ENCODE measurements around the gene SPOCK1. TPM values are rescaled to one million over a fixed set of nuclear protein-coding genes. Genes with fewer than 3 reads are reported as not detected.

SPOCK1 gene
- polyA plus RNA-seq, 2 of the 4 experiments (the other 2 are of a cell fraction) = 28.9 to 40.8 TPM

DNA sequence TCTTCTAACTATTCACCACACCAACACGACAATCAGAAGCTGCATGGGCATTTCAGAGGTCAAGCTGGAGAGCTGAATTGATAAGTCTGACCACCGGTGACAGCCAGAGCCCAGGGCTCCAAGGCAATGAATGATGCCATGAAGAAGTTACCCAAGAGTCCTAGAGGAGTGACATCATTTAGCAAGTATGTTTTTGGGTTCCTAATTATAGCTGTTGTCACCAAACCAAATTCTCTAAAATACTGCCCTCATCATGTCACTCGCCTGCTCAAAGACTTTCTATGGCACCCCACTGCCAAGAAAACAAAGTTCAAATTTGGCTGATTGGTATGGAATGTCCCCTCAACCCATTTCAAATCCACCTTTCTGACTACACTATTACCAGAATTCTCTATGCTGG, 235.1 kb downstream of the SPOCK1 start (continued):
- TF ChIP-seq, protein P1, sequence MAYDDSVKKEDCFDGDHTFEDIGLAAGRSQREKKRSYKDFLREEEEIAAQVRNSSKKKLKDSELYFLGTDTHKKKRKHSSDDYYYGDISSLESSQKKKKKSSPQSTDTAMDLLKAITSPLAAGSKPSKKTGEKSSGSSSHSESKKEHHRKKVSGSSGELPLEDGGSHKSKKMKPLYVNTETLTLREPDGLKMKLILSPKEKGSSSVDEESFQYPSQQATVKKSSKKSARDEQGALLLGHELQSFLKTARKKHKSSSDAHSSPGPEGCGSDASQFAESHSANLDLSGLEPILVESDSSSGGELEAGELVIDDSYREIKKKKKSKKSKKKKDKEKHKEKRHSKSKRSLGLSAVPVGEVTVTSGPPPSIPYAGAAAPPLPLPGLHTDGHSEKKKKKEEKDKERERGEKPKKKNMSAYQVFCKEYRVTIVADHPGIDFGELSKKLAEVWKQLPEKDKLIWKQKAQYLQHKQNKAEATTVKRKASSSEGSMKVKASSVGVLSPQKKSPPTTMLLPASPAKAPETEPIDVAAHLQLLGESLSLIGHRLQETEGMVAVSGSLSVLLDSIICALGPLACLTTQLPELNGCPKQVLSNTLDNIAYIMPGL (CRISPR knock-in tag; IDR thresholded peaks at IDR 0.05; ENCODE audit: borderline replicate concordance) = no peak
- TF ChIP-seq PHF8 (IDR thresholded peaks at IDR 0.05; ENCODE audit: borderline replicate concordance, low read depth) (no peak), MAZ (IDR thresholded peaks at IDR 0.05; ENCODE audit: borderline replicate concordance, low read depth, low read length) (no peak)

DNA sequence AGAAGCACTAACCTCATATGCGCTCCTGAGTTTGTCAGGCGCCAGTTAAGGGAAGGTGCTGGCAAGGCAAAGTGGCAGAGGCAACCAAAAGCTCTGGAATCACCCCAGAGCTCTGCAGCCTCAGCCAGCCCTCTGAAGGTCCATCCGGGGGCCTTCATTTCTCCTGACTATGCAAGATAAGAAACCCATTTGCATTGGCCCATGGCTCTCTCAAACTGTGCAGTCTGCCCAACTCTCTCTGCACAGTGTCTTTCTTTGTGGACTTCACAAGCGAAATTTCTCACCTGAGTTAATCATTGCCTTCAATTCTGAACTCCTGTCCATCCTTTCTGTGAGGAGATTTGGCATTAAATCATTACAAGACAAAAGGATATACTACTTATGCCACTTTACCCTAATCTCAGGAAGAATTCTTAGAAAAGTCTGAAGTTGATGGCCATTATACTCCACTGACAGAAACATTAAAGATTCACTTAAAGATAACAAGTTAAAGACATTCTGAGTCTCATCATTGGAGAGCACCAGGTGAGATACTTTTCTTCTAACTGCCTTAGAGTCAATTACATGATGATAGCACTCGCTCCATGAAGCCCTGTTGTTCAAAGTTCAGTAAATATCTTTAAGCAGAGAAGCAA, 235.6 kb downstream of the SPOCK1 start:
- ChIA-PET POLR2A (no interaction called here), CTCF (interaction anchor here (1.4 kb wide), 1 partner anchor 15 kb away, joined by 4 read pairs; no protein-coding TSS in a partner anchor)
- no peaks in the 10 kb centered on the region for H3K4me1 ChIP-seq
- ATAC-seq (no peak), FAIRE-seq (no peak), DNase-seq (ENCODE audit: low read depth in 1 of 2, low spot score in 1 of 2) (no peak)
- no peak overlapping the region for H3K4me2 ChIP-seq
- 51% methylated on average over 5 of the region's 5 CpGs for WGBS (ENCODE audit: missing lambda C conversion rate)
- TF ChIP-seq CEBPB (IDR thresholded peaks at IDR 0.05) (no peak), CHD2 (IDR thresholded peaks at IDR 0.05; ENCODE audit: low read length, partially characterized antibody) (no peak), CBX8 (IDR thresholded peaks at IDR 0.05) (no peak), RFX5 (IDR thresholded peaks at IDR 0.05) (no peak), SREBF2 (IDR thresholded peaks at IDR 0.05) (no peak), FOXS1 (CRISPR knock-in tag; IDR thresholded peaks at IDR 0.05) (no peak), RAD21 (conservative IDR thresholded peaks at IDR 0.05 in 1 of 2, IDR thresholded peaks at IDR 0.05 in 1 of 2) (no peak), MAFK (IDR thresholded peaks at IDR 0.05; ENCODE audit: partially characterized antibody) (no peak), FOSL2 (IDR thresholded peaks at IDR 0.05) (no peak), FOSL2 (CRISPR knock-in tag; IDR thresholded peaks at IDR 0.05) (no peak), MYC (IDR thresholded peaks at IDR 0.05; ENCODE audit: borderline replicate concordance, low read length) (no peak), CBX2 (IDR thresholded peaks at IDR 0.05; ENCODE audit: borderline replicate concordance, low read depth) (no peak), SMC3 (IDR thresholded peaks at IDR 0.05) (no peak), RARB (CRISPR knock-in tag; IDR thresholded peaks at IDR 0.05) (no peak), POLR2A (IDR thresholded peaks at IDR 0.05; ENCODE audit: low read length) (no peak), EHMT2 (IDR thresholded peaks at IDR 0.05; ENCODE audit: low read depth) (no peak)
- TF ChIP-seq, protein P2, sequence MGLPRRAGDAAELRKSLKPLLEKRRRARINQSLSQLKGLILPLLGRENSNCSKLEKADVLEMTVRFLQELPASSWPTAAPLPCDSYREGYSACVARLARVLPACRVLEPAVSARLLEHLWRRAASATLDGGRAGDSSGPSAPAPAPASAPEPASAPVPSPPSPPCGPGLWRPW (IDR thresholded peaks at IDR 0.05) = no peak
- TF ChIP-seq, protein P3, sequence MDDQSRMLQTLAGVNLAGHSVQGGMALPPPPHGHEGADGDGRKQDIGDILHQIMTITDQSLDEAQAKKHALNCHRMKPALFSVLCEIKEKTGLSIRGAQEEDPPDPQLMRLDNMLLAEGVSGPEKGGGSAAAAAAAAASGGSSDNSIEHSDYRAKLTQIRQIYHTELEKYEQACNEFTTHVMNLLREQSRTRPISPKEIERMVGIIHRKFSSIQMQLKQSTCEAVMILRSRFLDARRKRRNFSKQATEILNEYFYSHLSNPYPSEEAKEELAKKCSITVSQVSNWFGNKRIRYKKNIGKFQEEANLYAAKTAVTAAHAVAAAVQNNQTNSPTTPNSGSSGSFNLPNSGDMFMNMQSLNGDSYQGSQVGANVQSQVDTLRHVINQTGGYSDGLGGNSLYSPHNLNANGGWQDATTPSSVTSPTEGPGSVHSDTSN (IDR thresholded peaks at IDR 0.05) = no peak
- TF ChIP-seq, protein P4, sequence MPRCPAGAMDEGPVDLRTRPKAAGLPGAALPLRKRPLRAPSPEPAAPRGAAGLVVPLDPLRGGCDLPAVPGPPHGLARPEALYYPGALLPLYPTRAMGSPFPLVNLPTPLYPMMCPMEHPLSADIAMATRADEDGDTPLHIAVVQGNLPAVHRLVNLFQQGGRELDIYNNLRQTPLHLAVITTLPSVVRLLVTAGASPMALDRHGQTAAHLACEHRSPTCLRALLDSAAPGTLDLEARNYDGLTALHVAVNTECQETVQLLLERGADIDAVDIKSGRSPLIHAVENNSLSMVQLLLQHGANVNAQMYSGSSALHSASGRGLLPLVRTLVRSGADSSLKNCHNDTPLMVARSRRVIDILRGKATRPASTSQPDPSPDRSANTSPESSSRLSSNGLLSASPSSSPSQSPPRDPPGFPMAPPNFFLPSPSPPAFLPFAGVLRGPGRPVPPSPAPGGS (IDR thresholded peaks at IDR 0.05) = no peak
- TF ChIP-seq, protein P5, sequence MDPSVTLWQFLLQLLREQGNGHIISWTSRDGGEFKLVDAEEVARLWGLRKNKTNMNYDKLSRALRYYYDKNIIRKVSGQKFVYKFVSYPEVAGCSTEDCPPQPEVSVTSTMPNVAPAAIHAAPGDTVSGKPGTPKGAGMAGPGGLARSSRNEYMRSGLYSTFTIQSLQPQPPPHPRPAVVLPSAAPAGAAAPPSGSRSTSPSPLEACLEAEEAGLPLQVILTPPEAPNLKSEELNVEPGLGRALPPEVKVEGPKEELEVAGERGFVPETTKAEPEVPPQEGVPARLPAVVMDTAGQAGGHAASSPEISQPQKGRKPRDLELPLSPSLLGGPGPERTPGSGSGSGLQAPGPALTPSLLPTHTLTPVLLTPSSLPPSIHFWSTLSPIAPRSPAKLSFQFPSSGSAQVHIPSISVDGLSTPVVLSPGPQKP (IDR thresholded peaks at IDR 0.05; ENCODE audit: low read depth, low read length) = no peak
- TF ChIP-seq, protein P6, sequence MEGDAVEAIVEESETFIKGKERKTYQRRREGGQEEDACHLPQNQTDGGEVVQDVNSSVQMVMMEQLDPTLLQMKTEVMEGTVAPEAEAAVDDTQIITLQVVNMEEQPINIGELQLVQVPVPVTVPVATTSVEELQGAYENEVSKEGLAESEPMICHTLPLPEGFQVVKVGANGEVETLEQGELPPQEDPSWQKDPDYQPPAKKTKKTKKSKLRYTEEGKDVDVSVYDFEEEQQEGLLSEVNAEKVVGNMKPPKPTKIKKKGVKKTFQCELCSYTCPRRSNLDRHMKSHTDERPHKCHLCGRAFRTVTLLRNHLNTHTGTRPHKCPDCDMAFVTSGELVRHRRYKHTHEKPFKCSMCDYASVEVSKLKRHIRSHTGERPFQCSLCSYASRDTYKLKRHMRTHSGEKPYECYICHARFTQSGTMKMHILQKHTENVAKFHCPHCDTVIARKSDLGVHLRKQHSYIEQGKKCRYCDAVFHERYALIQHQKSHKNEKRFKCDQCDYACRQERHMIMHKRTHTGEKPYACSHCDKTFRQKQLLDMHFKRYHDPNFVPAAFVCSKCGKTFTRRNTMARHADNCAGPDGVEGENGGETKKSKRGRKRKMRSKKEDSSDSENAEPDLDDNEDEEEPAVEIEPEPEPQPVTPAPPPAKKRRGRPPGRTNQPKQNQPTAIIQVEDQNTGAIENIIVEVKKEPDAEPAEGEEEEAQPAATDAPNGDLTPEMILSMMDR (IDR thresholded peaks at IDR 0.05) = no peak
- H3K27ac ChIP-seq = no peak overlapping the region
- H3K9me3 ChIP-seq = no peaks in the 10 kb centered on the region
- H3K4me3 ChIP-seq = no peak overlapping the region
